SKM-1 treated with dmso at 0.1 percent for 144 hours (cell line): ENCODE measurements around the gene THBS2.
"Not testable (repeated sequence)": the region's sequence is repeated elsewhere in the genome, so short reads cannot be mapped to it uniquely, and the experiment has no call there.

Source experiments
- DNase-seq: peaks from one replicate; lab custom pipeline; 2025; ENCODE audit not compliant: unreplicated experiment; lab: John Stamatoyannopoulos, UW

Gene THBS2

DNA sequence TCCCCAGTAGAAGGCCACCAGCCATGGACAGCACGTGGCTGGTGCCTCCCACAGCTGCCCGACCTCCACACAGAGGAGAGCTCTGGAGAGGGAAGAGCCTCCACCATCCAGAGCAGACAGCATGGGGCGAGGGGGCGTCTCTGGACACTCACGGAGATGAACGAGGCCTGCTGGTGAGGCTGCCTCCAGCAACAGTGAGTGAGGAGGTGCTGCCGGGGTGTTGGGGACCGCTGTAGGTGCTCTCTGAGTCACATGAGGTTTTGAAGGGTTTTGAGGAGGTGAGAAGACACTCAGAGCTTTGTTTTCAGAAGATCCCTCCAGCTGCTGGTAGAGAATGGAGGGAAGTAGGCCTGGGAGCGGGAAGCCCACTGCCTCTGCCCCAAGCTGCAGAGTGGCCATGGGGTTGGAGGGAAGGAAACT, 65.6 kb downstream of the THBS2 start:
- no peak for DNase-seq

DNA sequence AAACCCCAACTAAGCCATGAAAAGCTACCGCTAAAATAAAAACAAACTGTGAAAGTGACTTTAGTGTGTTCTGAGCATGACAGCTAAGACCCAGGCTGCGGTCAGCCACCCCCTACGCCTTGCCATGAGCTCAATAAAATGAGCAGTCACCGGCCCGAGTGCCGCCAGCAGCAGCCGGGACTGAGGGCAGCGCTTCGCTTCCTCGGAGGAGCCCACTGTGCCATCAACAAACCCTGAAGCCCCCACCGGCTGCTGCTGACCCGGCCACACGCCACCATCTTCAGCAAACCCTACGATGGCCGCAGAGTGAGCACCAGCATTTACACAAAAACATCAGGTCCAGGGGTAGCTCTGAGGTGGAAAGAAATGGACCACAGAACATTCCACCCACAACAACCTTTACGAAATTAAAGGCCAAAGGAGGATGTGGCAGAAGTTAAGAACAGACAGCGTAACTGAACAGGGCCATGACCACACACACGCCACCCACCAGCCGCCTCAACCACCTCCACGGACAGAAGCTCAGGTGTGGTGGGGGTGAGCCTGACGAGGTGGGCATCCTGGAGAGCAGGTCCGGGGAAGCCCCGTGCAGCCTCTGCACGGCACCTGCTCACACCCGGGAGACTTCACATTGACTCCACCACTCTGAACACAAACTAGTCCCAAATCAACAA, 67.0 kb downstream of the THBS2 start:
- DNase-seq, result no peak

DNA sequence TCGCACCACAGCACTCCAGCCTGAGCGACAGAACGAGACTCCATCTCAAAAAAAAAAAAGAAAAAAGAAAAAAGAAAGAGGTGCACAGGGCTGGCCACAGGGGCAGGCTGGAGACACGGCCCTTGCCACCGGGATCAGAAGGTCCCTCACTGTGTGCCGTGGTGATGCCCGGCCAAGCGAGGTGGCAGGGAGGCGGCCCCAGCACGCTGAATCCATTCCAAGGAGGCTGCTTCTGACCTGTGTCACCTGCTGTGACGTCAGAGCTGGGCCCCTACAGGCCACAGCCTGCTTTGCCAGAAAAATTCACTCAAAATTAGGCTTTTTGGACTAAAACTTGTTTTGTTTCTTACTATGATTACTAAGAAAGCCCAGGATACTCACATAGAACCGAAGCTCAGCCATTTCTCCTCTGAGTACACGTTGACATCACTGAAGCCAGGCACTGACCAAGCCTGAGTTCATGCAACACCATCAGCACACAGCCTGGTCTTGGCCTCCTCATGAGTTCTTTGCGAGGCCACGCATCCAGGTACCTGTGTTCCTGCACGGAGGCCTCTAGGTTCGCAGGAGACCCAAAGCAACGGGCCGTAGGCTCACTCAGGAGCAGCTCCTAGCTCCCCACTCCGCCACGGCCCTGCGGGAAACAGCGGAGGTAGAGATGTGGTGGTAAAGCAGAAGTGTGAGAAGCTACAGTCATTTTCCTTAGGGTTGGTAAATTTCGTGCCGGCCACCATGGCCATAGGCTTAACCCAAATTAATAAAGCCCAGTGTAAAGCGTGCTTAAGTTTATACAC, 67.8 kb downstream of the THBS2 start:
- no peak for DNase-seq

DNA sequence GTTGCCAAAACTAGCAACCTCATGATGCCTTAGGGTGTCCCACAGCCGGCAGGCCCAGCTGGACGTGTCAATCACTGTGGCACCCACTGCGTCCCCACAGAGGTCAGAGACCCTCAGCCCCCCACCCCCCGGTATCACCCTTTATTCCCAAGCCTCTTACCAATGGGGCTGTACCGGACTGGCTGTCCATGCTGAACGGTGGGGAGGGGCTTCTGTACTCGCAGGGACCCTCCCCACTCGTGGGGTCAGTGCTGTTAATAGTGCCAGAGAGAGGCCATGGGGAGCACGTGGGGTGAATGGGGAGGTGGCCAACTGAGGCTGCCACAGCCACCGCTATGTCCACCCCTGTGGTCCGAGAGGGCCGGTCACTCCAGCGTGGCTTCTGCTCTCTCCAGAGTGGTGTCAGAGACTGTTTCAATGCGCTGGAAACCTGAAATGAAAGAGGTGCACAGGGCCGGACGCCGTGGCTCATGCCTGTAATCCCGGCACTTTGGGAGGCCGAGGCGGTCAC, 68.6 kb downstream of the THBS2 start:
- no peak for DNase-seq

DNA sequence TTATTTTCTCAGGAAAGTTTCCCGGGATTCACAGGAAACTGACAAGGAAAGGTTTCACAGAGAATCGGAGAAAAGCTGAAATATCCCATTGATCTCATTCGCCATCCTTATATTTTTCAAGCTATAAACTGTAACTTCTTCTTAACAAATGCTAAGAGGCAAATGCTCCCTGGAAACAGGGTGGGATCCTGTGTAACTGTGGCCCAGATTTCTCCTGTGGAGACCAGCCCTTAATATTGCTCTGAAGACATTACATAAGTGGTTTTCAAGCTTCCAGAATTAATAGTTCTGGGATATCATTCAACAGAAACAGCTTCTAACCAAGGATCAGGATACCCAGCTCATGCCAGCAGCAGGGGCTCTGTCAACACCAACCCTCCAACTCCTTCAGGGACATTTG, 69.2 kb downstream of the THBS2 start:
- DNase-seq, result no peak

DNA sequence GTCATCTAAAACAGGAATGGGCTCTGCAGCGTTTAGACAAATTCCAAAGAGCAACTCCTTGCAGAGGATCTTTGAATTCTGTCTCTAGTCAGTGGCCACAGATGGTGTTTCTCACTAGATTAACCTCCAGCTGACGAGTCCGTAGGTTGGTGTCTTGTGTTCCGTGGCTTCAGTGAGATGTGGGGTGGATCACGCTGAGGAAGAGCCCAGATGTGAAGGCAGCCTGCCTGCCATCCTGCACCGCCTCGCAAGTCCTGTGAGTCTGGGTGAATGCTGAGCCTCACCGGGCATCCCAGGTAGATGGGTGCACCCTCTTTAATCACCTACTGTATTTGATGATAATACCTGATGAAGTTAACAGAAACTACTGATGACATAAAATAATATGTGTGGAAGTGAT, 70.4 kb downstream of the THBS2 start:
- no peak for DNase-seq

DNA sequence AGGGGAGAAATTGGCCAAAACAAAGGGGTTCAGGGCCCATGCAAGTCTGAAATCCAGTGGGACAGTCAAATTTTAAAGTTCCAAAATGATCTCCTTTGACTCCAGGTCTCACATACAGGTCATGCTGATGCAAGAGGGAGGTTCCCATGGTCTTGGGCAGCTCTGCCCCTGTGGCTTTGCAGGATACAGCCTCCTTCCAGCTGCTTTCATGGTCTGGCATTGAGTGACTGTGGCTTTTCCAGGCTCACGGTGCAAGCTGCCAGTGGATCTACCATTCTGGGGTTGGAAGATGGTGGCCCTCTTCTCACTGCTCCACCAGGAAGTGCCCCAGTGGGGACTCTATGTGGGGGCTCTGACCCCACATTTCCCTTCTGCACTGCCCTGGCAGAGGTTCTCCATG, 73.8 kb downstream of the THBS2 start:
- DNase-seq, result not testable (repeated sequence)

DNA sequence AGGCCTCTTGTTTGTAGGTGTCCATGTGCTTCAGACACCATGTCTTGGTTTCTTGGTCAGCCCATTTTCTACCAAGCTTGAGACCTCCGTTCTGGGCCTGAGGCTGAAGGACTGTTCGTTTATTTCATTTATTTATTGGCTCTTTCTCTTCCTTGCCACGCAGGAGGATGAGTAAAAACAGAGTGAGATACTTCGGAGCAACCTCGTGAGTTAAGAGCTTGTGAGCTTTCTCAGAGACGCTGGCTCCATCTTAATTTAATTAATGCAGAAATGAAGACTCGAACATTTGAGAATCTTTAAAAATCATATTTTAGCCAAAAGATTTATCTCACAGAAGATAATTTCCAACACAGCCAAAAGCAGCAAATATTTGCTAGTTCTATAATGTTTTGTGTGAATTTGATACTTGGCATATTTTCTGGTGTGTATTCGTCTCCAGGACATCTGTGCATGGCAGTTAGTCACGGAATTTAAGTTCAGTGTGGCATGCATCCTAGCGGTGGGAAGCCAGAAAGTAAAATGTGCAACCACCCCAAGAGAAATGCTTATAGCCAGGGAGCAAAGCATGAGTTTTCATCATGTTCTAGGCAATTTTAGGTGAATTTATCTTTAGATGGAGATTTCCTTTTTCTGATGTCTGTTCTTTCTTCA, 76.0 kb downstream of the THBS2 start:
- no peak for DNase-seq

DNA sequence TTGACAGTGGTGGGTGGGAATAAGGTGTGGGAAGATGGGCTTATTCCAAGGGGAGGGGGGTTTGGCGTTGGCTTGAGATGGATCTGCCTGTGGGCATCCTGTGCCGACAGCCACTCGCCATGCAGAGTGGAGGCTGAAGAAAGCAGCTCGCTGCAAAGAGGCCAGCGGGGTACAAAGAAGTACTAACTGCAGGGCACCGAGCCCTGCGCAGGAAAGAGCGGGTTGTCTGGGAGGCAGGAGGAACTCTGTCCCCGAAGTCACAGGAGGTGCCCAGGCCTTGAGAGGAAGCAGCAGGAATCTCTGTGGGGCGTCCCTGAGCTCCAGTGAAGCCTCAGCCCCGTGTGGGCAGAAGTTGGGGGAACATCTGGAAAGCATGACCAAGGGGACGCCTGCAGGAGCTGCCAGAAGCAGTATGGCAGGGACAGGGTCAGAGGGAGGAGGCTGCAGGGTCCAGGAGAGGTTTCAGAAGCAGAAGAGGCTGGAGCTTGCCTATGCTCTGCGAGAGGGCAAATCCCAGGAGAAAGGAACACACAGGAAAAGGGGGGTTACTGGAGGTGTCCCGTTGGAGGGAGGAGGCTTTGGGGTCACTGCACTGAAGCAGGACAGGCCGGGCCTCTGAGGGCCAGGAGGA, 77.2 kb downstream of the THBS2 start:
- DNase-seq, result no peak

DNA sequence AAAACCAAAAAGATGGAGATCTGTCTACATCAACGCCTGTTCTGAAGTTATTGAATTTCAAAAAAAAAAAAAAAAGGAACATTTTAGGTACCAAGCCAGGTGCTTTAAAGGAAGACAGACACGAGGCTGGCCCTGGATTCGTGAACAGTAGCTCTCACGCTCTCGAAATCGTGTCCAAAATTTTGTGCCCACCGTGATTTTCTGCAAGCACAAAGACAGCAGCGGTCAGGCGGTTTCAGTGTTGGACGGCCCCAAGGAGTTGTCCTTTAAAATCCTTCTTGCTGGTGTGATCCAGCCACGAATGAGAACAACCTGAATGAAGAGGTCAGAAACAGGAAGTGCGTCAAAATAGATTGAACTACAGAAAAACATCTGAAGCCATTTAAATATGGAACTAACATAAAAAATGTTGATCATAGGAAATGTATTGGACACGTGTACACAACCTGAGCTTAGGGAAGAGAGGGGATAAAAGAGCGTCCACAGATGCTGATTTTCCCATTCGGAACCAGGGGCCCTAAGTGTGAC, 78.2 kb downstream of the THBS2 start:
- DNase-seq, result no peak

DNA sequence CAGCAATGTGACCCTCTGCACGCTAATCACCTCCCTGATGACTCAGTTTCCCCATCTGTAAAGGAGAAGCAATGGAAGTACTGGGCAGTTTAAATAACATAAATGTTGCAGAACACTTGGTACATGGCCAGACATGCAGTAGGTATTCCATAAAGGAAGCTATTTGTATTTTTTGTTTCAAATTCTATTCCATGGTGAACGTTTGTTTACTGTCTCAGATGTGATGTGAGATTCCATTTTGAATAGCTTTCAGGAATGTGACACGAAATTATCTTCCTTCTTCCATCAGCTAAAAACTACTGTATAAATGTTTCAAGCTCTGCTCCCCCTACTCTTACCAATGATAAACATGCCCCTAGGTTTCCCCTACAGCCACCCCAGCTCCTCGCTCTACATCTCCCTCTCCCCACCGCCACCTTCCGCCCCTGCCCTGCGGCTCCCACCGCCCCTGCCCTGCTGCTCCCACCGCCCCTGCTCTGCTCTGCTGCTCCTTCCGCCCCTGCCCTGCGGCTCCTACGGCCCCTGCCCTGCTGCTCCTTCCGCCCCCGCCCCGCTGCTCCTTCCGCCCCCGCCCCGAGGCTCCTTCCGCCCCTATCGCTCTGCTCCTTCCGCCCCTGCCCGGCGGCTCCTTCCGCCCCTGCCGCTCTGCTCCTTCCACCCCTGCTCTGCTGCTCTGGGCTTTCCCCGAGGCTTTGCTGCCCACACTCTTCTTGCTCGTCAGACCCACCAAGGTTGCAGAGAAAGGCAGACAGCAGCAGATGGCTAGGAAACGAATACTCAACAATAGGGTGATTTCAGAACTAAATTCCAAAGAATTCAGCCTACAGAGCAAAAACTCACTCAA, 78.9 kb downstream of the THBS2 start:
- no peak for DNase-seq

DNA sequence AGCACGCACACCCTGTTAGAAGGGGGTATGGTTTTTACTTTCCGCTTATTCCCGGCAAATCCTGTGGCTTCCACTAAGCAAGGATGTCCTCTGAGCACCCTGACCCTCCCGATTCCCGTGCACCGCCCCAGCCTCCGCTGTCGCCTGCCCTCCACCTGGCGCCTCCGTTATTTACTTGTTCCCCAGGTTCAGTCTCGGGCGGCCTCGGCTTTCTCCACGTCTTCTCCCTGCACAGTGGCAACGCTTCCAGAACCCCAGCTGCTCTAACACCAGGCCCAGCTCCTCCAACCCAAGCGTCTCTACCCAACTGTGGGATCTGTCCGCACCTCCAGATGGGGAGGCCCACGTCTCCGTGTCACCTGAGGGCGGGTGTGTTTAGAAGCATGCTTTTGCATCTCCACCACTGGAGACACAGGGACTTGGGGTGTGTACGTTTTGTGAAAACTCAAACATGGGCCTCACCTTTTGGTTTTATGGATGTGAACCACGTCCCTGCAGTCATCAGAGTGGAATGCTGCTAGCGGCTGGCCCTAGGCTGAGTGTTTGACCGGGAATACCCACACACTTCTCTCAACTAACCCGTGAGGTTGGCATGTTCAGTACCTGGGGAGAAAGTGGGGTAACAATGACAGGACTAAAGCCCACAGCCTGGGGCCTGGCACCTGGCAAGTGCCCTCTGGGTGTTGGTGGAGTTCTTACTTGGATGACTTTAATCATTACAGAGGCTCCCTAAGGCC, 79.9 kb downstream of the THBS2 start:
- DNase-seq, result no peak

DNA sequence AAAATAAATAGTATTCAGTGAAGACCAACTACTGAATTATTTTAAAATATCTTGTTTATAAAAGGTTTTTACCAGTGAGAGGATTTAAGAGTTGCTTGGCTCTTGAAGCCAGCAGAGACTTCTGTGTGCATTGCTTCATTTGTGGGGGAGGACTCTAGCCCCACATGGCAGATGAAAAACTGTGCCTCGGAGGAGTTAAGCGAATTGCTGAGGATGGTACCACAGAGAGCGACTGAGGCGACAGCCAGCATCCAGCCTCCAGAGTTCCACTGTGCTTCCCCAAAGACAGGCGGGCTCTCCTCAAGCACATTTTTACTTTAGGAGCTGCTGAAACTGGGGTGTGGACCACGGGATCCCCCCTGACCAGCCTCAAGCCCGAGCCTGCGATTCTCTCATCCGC, 80.7 kb downstream of the THBS2 start:
- no peak for DNase-seq

DNA sequence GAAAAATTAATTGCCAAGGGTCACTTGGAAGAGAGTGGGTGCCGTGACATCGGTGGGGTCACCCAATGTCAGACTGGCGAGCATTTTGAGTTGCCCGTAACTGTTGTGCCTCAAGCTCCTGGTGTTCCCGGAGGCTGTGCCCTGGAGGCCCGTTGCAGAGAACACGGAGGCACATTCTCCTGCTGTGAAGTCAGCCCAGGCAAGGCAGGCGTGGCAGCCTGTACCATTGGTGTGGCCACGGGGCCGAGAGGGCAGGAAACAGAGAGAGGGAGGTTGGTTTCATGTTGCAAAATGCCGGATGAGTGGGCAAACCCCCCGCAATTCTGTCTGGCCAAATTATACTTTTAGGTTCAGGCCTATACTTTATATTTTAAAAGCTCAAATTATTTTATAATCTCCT, 81.2 kb downstream of the THBS2 start:
- no peak for DNase-seq

DNA sequence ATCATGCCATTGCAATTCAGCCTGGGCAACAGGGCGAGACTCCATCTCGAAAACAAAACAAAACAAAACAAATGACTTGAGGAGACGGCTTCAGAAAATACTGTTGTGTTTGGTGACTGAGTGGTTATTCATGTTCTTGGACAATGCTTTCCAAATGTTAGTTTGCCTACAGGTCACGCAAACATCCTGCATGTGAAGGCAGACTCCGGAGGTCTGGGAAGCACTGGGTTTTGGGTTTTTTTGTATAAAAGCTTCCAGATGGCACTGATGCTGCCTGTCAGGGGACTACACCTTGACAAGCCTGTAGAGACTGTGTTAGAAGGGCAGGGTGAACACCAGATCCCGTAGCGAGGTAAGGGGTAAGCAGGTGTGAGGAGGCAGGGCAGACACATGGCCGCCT, 81.7 kb downstream of the THBS2 start:
- DNase-seq, result no peak

DNA sequence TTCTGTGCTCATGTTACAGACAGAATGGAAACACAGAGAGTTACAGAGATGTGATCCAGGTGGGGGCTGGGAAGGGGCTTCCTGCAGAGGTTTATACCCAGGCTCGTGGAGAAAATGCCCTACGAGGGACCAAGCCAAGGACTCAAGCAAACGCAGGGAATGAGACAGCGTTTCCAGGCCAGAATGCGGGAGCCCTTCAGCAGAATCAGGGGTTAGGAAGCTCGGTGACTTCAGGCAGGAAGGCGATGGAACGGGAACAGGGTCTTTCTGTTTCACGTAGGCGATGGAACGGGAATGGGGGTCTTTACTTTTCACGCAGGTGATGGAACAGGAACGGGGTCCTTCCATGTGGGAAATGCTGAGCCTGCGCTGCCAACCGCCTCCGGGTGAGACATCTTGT, 82.6 kb downstream of the THBS2 start:
- no peak for DNase-seq

DNA sequence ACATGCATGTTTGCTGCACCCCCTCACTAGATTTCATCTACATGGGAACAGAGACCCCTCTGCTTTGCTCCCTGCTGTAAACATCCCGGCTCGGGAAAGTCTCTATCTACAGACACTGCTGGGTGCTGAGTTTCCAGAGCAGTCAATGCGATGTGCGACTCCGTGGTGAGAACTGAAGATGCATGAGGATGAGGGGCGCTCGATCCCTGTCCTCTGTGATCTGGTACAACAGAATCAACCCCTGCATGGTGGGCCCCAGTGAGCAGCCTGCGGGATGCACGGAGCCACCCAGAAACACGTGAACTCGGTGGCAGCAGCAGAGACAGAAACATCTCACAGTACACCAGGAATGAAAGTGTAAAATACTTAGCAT, 83.1 kb downstream of the THBS2 start:
- no peak for DNase-seq

DNA sequence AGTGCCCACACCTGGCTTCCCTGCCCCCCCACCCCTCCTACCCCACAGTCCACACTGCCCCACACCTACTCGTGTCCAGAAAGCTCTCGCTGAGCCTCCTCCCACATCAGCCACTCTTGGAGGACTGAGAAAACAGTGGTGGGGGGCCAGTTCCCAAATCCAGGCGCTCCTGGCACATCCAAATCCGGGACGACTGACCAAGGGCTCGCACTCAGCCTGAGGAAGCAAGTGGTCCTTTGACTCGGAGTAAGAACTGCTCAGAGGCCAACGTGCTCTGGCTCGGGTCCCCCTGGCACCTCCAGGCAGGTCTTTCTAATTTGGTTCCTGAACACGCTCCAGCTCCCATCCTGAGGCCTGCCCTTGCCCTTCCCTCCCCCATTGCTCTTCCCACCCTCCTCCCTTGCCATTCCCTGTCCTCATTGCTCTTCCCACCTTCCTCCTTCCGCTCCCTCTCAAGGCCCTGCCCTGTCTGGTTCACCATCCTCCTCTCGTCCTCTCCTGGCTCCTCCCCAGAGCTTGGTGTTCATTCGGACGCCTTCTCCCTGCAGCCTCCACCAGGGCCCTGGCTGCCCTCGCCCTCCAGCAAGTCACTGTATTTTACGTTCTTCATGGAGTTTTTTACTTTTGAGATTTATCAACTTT, 83.6 kb downstream of the THBS2 start:
- DNase-seq, result no peak

DNA sequence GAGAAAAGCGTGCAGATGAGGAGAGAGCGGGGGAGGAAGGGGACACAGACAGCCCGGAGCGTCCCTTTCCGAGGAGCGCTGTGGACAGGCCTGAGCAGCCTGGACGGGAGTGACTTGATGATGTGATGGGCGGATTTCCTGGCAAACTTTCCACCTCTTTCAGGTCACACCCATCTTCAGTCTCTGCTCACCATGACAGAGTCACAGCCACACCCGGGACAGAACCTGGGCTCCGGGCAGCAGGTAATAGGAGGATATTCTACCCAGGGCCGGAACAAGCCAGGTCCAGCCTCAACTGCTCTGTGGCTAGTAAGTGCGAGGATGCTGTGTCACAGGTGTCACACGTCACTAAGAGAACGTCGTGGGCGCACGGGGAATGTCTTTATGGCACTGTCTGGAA, 84.3 kb downstream of the THBS2 start:
- no peak for DNase-seq
